Upper lobe of left lung (tissue), 6 donors: ENCODE data around the gene MYO16. TPM values are rescaled to one million over a fixed set of nuclear protein-coding genes. Genes with fewer than 3 reads are reported as not detected.

Experiments
- ATAC-seq, 2 donors: fragments of 200-7000 bp; cut with Tn5 transposase; one replicate each; pipeline ENCODE4 v1.9.1; 2022; ENCODE audit warnings: mild to moderate bottlenecking in 2 of 2, moderate library complexity in 2 of 2; ENCODE audit not compliant: low FRiP score in 2 of 2
- DNase-seq, 2 donors: peaks; one replicate each; pipeline ENCODE4 v3.0.0-alpha.2; 2019 to 2020
- H3K27ac ChIP-seq, 4 donors: fragments of 200-600 bp; sonication (generic); one replicate each; pipeline ENCODE4 v1.5.1; 2016 to 2019
- H3K27me3 ChIP-seq, 4 donors: fragments of 200-600 bp; sonication (generic); one replicate each; pipeline ENCODE4 v1.5.1; 2017 to 2019
- H3K36me3 ChIP-seq, 4 donors: fragments of 200-600 bp; sonication (generic); one replicate each; pipeline ENCODE4 v1.5.1; 2016 to 2019
- H3K4me1 ChIP-seq, 4 donors: fragments of 200-600 bp; sonication (generic); one replicate each; pipeline ENCODE4 v1.5.1; 2018 to 2019
- H3K4me3 ChIP-seq, 4 donors: fragments of 200-600 bp; sonication (generic); one replicate each; pipeline ENCODE4 v1.5.1; 2017 to 2019; ENCODE audit warnings: mild to moderate bottlenecking in 2 of 4, moderate library complexity in 1 of 4
- H3K9me3 ChIP-seq, 4 donors: fragments of 200-600 bp; sonication (generic); one replicate each; pipeline ENCODE4 v1.5.1; 2018 to 2019
- EP300 ChIP-seq, 4 donors: sonication (generic); formaldehyde crosslinking; IDR thresholded peaks; one replicate each; pipeline ENCODE4 v1.5.1; 2017; ENCODE audit warnings: antibody characterized with exemption in 4 of 4, control low read depth in 2 of 4
- POLR2A ChIP-seq, 4 donors: fragments of 450-650 bp; IDR thresholded peaks; one replicate each; pipeline ENCODE4 v1.5.1; 2016 to 2017; ENCODE audit warnings: antibody characterized with exemption in 4 of 4, mild to moderate bottlenecking in 2 of 4
- POLR2AphosphoS5 ChIP-seq, 2 donors: sonication (generic); formaldehyde crosslinking; IDR thresholded peaks; one replicate each; pipeline ENCODE4 v1.5.1; 2017; ENCODE audit warnings: antibody characterized with exemption in 2 of 2
- WGBS, 2 donors: methylation state at CpG; one replicate each; pipeline ENCODE4 v1.1.5; 2017 to 2018; 5-methylcytosine and 5-hydroxymethylcytosine counted together
- total RNA-seq, 6 donors: library from RNA; depleted of rRNA in 4 of 6; stranded (reverse); fragments of >200 nt in 4 of 6; gene quantifications; one replicate each; pipeline versions ENCODE4 v1.1.0 to v1.2.1, GENCODE V29; 2016 to 2021
- TF ChIP-seq, protein P1 (sequence below), 6 experiments: fragments of 450-650 bp in 4 of 6; fragments of 200-600 bp in 2 of 6; sonication (generic) in 2 of 6; IDR thresholded peaks; one replicate each; pipeline ENCODE4 v1.5.1; 2016 to 2019; ENCODE audit warnings: antibody characterized with exemption in 6 of 6
- donor health status: DM: no; HTN: no; CAD: no; lungs with moderate emphysema.
- donor health status: DM: no; HTN: yes; CAD: no; lungs with severe emphysema.

MYO16 gene
- total RNA-seq, 6 donors from 2014 or later: under 0.01 to 0.55 (median 0.20) TPM; not detected in 1

DNA sequence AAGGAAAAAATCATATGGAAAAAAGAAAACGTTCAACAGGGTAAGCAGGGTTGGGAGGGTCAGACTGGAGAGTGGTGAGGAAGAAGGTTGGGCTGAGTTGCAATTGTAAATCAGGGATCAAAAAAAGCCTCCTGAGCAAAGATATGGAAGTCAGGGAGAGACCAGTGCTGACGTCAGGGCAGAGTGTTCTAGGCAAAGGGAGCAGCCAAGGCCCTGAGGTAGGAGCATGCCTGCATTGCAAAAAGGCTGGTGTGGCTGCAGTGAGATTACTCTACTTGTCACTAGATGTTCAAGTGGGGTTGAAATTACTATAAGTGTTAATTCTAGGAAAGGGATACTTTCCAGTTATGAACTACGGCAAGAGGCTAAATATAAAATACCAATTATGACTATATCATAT lies 562.0 kb downstream of the MYO16 start:
- no peak for TF ChIP-seq POLR2AphosphoS5 (IDR thresholded peaks at IDR 0.05)
- TF ChIP-seq, protein P1, sequence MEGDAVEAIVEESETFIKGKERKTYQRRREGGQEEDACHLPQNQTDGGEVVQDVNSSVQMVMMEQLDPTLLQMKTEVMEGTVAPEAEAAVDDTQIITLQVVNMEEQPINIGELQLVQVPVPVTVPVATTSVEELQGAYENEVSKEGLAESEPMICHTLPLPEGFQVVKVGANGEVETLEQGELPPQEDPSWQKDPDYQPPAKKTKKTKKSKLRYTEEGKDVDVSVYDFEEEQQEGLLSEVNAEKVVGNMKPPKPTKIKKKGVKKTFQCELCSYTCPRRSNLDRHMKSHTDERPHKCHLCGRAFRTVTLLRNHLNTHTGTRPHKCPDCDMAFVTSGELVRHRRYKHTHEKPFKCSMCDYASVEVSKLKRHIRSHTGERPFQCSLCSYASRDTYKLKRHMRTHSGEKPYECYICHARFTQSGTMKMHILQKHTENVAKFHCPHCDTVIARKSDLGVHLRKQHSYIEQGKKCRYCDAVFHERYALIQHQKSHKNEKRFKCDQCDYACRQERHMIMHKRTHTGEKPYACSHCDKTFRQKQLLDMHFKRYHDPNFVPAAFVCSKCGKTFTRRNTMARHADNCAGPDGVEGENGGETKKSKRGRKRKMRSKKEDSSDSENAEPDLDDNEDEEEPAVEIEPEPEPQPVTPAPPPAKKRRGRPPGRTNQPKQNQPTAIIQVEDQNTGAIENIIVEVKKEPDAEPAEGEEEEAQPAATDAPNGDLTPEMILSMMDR (IDR thresholded peaks at IDR 0.05): no peak
- no peak for TF ChIP-seq EP300 (IDR thresholded peaks at IDR 0.05)
- TF ChIP-seq POLR2A (IDR thresholded peaks at IDR 0.05): no peak
- 68 to 75% methylated on average over 3 of the region's 3 CpGs for WGBS, 2 donors
- no peak overlapping the region for H3K4me3 ChIP-seq
- no peak overlapping the region for H3K27ac ChIP-seq
- H3K9me3 ChIP-seq: no peaks in the 10 kb centered on the region
- DNase-seq: no peak
- no peaks in the 10 kb centered on the region for H3K27me3 ChIP-seq
- H3K4me1 ChIP-seq: no peaks in the 10 kb centered on the region
- no peak for ATAC-seq
- no peaks in the 10 kb centered on the region for H3K36me3 ChIP-seq

DNA sequence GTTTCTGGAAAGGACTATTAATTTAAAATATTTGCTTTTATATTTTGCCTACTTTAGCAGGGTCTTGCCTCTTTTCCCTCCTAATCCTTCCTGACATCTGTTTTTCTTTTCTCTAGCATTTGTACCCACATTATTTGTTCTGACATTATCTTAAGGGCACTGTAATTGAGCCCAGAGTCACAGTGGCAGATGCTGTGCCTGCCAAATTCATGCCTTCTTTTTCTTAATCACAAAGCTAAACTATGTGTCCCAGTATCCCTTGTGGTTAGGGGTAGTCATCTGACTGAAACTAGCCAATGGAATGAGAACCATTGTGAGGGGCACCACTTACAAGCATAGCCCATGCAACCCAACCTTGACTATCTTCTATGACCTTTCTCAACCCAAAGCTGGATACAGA lies 562.9 kb downstream of the MYO16 start:
- Histone ChIP-seq H3K27me3 (no peaks in the 10 kb centered on the region), H3K4me3 (no peak overlapping the region), H3K9me3 (no peaks in the 10 kb centered on the region), H3K27ac (no peak overlapping the region), H3K36me3 (no peaks in the 10 kb centered on the region), H3K4me1 (no peaks in the 10 kb centered on the region)
- TF ChIP-seq POLR2A (IDR thresholded peaks at IDR 0.05): no peak
- TF ChIP-seq, protein P1 (IDR thresholded peaks at IDR 0.05): no peak
- no peak for TF ChIP-seq EP300 (IDR thresholded peaks at IDR 0.05)
- TF ChIP-seq POLR2AphosphoS5 (IDR thresholded peaks at IDR 0.05): no peak
- no peak for DNase-seq
- no peak for ATAC-seq

DNA sequence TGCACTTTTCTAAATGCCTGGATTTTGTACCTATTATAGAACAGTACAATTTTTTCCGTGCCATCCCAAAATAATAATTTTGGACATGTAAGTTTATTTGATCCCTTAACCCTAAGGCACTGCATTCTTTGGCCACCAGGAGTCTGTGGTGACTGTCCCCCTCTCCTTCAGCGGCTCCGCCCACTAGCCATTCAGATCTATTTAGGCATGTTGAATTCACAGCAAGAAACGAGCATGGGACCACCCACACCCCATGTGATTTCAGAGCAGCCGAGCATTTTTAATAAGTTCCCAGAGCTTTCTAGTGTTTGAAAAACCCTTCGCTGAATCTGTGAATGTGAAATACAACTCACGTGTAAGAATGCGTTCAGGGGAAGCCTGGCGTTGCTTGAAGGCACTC lies 567.5 kb downstream of the MYO16 start:
- no peak for ATAC-seq
- H3K9me3 ChIP-seq: no peaks in the 10 kb centered on the region
- H3K36me3 ChIP-seq: no peaks in the 10 kb centered on the region
- DNase-seq: no peak
- no peak overlapping the region for H3K4me3 ChIP-seq
- H3K27me3 ChIP-seq: no peaks in the 10 kb centered on the region
- H3K27ac ChIP-seq: no peak overlapping the region
- no peaks in the 10 kb centered on the region for H3K4me1 ChIP-seq
- TF ChIP-seq POLR2A (IDR thresholded peaks at IDR 0.05) (no peak), EP300 (IDR thresholded peaks at IDR 0.05) (no peak), POLR2AphosphoS5 (IDR thresholded peaks at IDR 0.05) (no peak)
- TF ChIP-seq, protein P1 (IDR thresholded peaks at IDR 0.05): no peak
- 84 to 88% methylated on average over 9 of the region's 9 CpGs for WGBS, 2 donors

DNA sequence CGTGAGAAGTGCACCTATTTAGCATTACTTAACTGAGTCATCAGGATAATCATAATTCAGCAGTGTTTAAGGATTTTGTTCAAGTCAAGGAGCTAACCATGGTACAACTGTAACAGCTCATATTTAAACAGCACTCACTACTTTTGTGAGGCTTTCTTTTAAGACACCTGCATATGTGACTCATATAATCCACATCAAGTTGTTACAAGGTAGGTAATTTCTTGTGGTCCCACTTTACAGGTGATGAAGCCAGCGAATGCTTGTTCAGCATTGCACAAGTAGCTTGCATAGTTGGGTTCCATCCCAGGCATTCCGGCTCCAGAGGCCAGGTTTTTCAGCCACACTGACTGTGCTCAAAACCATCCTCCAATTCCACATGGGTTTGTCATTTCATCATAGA lies 569.2 kb downstream of the MYO16 start:
- Histone ChIP-seq H3K9me3 (no peaks in the 10 kb centered on the region), H3K27me3 (no peaks in the 10 kb centered on the region), H3K36me3 (no peaks in the 10 kb centered on the region), H3K4me1 (peaks cover 0 to 1% (median 0%) of the 10 kb centered on the region in 4 donors), H3K4me3 (no peak overlapping the region), H3K27ac (no peak overlapping the region)
- DNase-seq: peak in 1 of 2 donors; percentile 40
- no peak for ATAC-seq
- TF ChIP-seq EP300 (IDR thresholded peaks at IDR 0.05): no peak
- TF ChIP-seq, protein P1 (IDR thresholded peaks at IDR 0.05): no peak
- no peak for TF ChIP-seq POLR2A (IDR thresholded peaks at IDR 0.05)
- 65 to 71% methylated on average over 1 to 3 of the region's 3 CpGs for WGBS, 2 donors

DNA sequence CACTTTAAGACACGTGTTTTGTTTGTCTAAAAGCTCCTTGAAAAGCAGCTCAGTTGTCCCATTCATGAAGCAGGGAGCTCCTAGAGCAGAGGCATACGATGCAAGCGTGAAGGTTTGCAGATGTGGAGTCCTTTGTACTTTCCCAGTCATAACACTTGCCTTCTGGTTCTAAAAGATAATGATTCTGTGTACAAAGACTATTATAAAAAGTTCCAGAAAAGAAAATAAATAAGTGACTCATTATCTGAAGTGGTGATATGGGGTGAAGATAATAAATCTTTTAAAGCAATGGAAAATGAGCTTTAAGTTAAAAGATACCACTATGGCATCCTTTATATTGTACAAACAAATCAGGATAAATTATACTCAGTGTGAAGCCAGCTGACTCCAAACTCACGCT lies 569.9 kb downstream of the MYO16 start:
- H3K36me3 ChIP-seq: no peaks in the 10 kb centered on the region
- no peak overlapping the region for H3K4me3 ChIP-seq
- 48 to 65% methylated on average over 4 of the region's 4 CpGs for WGBS, 2 donors
- H3K27ac ChIP-seq: no peak overlapping the region
- TF ChIP-seq, protein P1 (IDR thresholded peaks at IDR 0.05): no peak
- TF ChIP-seq EP300 (IDR thresholded peaks at IDR 0.05): no peak
- no peak for TF ChIP-seq POLR2AphosphoS5 (IDR thresholded peaks at IDR 0.05)
- H3K9me3 ChIP-seq: no peaks in the 10 kb centered on the region
- DNase-seq: no peak
- H3K27me3 ChIP-seq: no peaks in the 10 kb centered on the region
- peaks cover 0 to 8% (median 0%) of the 10 kb centered on the region in 4 donors for H3K4me1 ChIP-seq
- no peak for ATAC-seq
